Measurements from ENCODE around the gene TARBP2. TPM values are rescaled to one million over a fixed set of nuclear protein-coding genes. Genes with fewer than 3 reads are reported as not detected.

Gene TARBP2
- total RNA-seq, 1 experiment from 2014 or later = 74.0 TPM

DNA sequence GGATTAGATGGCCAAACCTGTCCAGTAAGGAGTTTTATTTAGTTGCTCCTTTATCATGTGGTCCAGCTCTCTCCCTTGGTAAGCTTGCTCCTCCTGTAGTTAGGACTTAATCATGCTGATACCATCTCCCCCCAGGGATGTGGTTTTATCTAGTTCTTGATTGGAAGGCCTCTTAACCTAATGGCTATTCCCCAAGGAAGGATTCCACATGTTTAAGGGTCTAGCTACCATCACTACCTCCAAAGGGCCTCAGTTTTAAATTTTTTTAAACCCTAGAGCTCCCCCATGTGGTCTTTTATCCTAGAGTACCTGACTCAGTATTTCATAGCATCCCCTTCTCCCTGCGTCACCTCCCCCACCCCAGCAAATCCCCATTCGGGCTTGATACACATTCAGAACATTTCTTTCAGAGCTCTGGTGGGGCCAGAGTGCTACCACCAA, 24.3 kb upstream of the TARBP2 start:
- no peak for DNase-seq (ENCODE audit: low spot score)
- POLR2A ChIA-PET = interaction anchor here (0.8 kb wide), 1 partner anchor 21 kb away, joined by 4 read pairs; no protein-coding TSS in a partner anchor
- CTCF ChIA-PET = interaction anchor here (0.7 to 8.1 kb wide), 27 partner anchors 8 to 199 kb away, joined by 3 to 99 read pairs (median 4); partner anchors contain the start of genes AAAS, AMHR2, ATP5MC2 and MAP3K12
- TF ChIP-seq, protein P1, sequence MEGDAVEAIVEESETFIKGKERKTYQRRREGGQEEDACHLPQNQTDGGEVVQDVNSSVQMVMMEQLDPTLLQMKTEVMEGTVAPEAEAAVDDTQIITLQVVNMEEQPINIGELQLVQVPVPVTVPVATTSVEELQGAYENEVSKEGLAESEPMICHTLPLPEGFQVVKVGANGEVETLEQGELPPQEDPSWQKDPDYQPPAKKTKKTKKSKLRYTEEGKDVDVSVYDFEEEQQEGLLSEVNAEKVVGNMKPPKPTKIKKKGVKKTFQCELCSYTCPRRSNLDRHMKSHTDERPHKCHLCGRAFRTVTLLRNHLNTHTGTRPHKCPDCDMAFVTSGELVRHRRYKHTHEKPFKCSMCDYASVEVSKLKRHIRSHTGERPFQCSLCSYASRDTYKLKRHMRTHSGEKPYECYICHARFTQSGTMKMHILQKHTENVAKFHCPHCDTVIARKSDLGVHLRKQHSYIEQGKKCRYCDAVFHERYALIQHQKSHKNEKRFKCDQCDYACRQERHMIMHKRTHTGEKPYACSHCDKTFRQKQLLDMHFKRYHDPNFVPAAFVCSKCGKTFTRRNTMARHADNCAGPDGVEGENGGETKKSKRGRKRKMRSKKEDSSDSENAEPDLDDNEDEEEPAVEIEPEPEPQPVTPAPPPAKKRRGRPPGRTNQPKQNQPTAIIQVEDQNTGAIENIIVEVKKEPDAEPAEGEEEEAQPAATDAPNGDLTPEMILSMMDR (IDR thresholded peaks at IDR 0.05) = peak; percentile 27; the same call in 1 of the 2 replicates
- no peak for TF ChIP-seq CREB1 (CRISPR knock-in tag; IDR thresholded peaks at IDR 0.05)
- Mint-ChIP-seq H3K36me3 (peaks cover 81% of the 10 kb centered on the region), H3K27ac (peak overlapping the region; percentile 89), H3K9me3 (no peaks in the 10 kb centered on the region), H3K27me3 (ENCODE audit: low read depth) (no peaks in the 10 kb centered on the region), H3K4me3 (no peak overlapping the region), H3K4me1 (peaks cover 43% of the 10 kb centered on the region)
- ATAC-seq = peak; percentile 69

DNA sequence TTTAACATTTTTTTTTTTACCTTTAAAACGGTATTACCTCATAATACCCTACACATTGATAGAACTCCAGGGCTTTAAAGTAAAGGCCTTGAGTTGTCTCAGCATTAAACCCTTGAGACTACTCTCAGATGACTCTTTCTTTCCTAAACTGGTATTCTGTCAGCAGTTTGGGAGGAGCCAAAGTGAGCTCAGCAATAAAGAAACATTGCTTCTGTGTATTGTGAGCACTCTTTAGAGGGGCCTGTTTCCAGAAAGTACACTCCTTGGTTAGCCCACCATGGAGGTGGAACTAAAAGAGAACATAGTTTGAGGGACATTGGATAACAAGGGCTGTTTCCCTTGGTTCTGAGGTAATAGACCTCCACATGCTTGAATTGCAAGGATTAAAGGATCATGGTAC, 22.2 kb upstream of the TARBP2 start:
- H3K36me3 Mint-ChIP-seq = peaks cover 72% of the 10 kb centered on the region
- TF ChIP-seq GRHL2 (CRISPR knock-in tag; IDR thresholded peaks at IDR 0.05; ENCODE audit: insufficient replicate concordance, severe bottlenecking) = no peak
- no peak for TF ChIP-seq SMAD4 (CRISPR knock-in tag; IDR thresholded peaks at IDR 0.05)
- TF ChIP-seq, protein P2, sequence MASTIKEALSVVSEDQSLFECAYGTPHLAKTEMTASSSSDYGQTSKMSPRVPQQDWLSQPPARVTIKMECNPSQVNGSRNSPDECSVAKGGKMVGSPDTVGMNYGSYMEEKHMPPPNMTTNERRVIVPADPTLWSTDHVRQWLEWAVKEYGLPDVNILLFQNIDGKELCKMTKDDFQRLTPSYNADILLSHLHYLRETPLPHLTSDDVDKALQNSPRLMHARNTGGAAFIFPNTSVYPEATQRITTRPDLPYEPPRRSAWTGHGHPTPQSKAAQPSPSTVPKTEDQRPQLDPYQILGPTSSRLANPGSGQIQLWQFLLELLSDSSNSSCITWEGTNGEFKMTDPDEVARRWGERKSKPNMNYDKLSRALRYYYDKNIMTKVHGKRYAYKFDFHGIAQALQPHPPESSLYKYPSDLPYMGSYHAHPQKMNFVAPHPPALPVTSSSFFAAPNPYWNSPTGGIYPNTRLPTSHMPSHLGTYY (CRISPR knock-in tag; IDR thresholded peaks at IDR 0.05) = no peak
- TF ChIP-seq KAT7 (CRISPR knock-in tag; IDR thresholded peaks at IDR 0.05; ENCODE audit: borderline replicate concordance) = no peak
- TF ChIP-seq, protein P3, sequence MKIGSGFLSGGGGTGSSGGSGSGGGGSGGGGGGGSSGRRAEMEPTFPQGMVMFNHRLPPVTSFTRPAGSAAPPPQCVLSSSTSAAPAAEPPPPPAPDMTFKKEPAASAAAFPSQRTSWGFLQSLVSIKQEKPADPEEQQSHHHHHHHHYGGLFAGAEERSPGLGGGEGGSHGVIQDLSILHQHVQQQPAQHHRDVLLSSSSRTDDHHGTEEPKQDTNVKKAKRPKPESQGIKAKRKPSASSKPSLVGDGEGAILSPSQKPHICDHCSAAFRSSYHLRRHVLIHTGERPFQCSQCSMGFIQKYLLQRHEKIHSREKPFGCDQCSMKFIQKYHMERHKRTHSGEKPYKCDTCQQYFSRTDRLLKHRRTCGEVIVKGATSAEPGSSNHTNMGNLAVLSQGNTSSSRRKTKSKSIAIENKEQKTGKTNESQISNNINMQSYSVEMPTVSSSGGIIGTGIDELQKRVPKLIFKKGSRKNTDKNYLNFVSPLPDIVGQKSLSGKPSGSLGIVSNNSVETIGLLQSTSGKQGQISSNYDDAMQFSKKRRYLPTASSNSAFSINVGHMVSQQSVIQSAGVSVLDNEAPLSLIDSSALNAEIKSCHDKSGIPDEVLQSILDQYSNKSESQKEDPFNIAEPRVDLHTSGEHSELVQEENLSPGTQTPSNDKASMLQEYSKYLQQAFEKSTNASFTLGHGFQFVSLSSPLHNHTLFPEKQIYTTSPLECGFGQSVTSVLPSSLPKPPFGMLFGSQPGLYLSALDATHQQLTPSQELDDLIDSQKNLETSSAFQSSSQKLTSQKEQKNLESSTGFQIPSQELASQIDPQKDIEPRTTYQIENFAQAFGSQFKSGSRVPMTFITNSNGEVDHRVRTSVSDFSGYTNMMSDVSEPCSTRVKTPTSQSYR (CRISPR knock-in tag; IDR thresholded peaks at IDR 0.05) = no peak
- TF ChIP-seq, protein P4, sequence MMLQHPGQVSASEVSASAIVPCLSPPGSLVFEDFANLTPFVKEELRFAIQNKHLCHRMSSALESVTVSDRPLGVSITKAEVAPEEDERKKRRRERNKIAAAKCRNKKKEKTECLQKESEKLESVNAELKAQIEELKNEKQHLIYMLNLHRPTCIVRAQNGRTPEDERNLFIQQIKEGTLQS (CRISPR knock-in tag; conservative IDR thresholded peaks at IDR 0.05) = no peak
- TF ChIP-seq TEAD1 (CRISPR knock-in tag; IDR thresholded peaks at IDR 0.05) = no peak
- DNase-seq (ENCODE audit: low spot score) (no peak), ATAC-seq (no peak)
- H3K27ac Mint-ChIP-seq = peak overlapping the region; percentile 76; the same call in 1 of the 2 replicates
- POLR2A ChIA-PET = interaction anchor here (0.6 kb wide), 1 partner anchor 180 kb away, joined by 3 read pairs; the partner anchor contains the start of gene MYG1
- H3K9me3 Mint-ChIP-seq = no peaks in the 10 kb centered on the region
- no peak overlapping the region for H3K4me3 Mint-ChIP-seq
- no peaks in the 10 kb centered on the region for H3K27me3 Mint-ChIP-seq (ENCODE audit: low read depth)
- peaks cover 45% of the 10 kb centered on the region for H3K4me1 Mint-ChIP-seq
- CTCF ChIA-PET = interaction anchor here (0.7 to 8.1 kb wide), 6 partner anchors 22 to 158 kb away, joined by 3 to 99 read pairs (median 3); partner anchors contain the start of genes AAAS, NPFF, SP1 and TARBP2

DNA sequence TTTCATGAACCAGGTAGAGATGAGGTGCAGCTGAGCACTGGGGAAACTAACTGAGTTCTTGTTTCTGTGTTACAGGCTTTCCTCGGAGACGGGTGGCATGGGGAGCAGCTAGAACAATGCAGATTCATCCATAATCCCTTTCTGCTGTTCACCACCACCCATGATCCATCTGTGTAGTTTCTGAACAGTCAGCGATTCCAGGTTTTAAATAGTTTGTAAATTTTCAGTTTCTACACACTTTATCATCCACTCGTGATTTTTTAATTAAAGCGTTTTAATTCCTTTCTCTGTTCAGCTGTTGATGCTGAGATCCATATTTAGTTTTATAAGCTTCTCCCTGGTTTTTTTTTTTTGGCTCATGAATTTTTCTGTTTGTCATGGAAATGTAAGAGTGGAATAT, 21.8 kb upstream of the TARBP2 start:
- no peak overlapping the region for H3K4me3 Mint-ChIP-seq
- no peak for ATAC-seq
- peaks cover 41% of the 10 kb centered on the region for H3K4me1 Mint-ChIP-seq
- H3K36me3 Mint-ChIP-seq = peaks cover 71% of the 10 kb centered on the region
- ChIA-PET POLR2A (interaction anchor here (0.6 kb wide), 1 partner anchor 180 kb away, joined by 3 read pairs; the partner anchor contains the start of gene MYG1), CTCF (interaction anchor here (0.7 to 8.1 kb wide), 5 partner anchors 22 to 158 kb away, joined by 3 to 99 read pairs (median 3); partner anchors contain the start of genes AAAS, NPFF, SP1 and TARBP2)
- peak overlapping the region; percentile 76; the same call in 1 of the 2 replicates for H3K27ac Mint-ChIP-seq
- no peaks in the 10 kb centered on the region for H3K27me3 Mint-ChIP-seq (ENCODE audit: low read depth)
- no peak for DNase-seq (ENCODE audit: low spot score)
- H3K9me3 Mint-ChIP-seq = no peaks in the 10 kb centered on the region
- TF ChIP-seq, protein P3 (CRISPR knock-in tag; IDR thresholded peaks at IDR 0.05) = no peak
- TF ChIP-seq PRRX2 (CRISPR knock-in tag; IDR thresholded peaks at IDR 0.05) (no peak), TP53 (CRISPR knock-in tag; IDR thresholded peaks at IDR 0.05) (no peak), ZNF263 (CRISPR knock-in tag; IDR thresholded peaks at IDR 0.05; ENCODE audit: low read depth) (no peak), ATF1 (CRISPR knock-in tag; IDR thresholded peaks at IDR 0.05) (no peak), E2F5 (CRISPR knock-in tag; IDR thresholded peaks at IDR 0.05) (no peak), PRDM15 (CRISPR knock-in tag; IDR thresholded peaks at IDR 0.05) (no peak), ZNF416 (CRISPR knock-in tag; IDR thresholded peaks at IDR 0.05) (no peak)
